ENCODE data around the gene VASP.

The VASP gene

GRCh38 chr19:45547965-45548609 lies 40.8 kb downstream of the VASP start:
- DNase-seq (ENCODE audit: extremely low read depth in 1 of 2, low read depth in 1 of 2): no peak

- no peak for DNase-seq (ENCODE audit: extremely low read depth in 1 of 2, low read depth in 1 of 2)
These were observed 46.2 kb downstream of the VASP start for GRCh38 chr19:45553464-45553863.

- DNase-seq (ENCODE audit: extremely low read depth in 1 of 2, low read depth in 1 of 2): no peak
These were observed 47.2 kb downstream of the VASP start for GRCh38 chr19:45554481-45554880.

GRCh38 chr19:45556835-45557234 lies 49.6 kb downstream of the VASP start:
- DNase-seq (ENCODE audit: extremely low read depth in 1 of 2, low read depth in 1 of 2): no peak

- peak in 1 of 2 donors; percentile 48 for DNase-seq (ENCODE audit: extremely low read depth in 1 of 2, low read depth in 1 of 2)
These were observed 51.2 kb downstream of the VASP start for GRCh38 chr19:45558399-45558878.

GRCh38 chr19:45560038-45560437 lies 52.8 kb downstream of the VASP start:
- DNase-seq (ENCODE audit: extremely low read depth in 1 of 2, low read depth in 1 of 2): no peak

GRCh38 chr19:45560686-45561085 lies 53.4 kb downstream of the VASP start:
- DNase-seq (ENCODE audit: extremely low read depth in 1 of 2, low read depth in 1 of 2): no peak

- DNase-seq (ENCODE audit: extremely low read depth in 1 of 2, low read depth in 1 of 2): no peak
These were observed 57.0 kb downstream of the VASP start for GRCh38 chr19:45564131-45564780.

- DNase-seq (ENCODE audit: extremely low read depth in 1 of 2, low read depth in 1 of 2): no peak
These were observed 60.3 kb downstream of the VASP start for GRCh38 chr19:45567609-45568008.

- DNase-seq (ENCODE audit: extremely low read depth in 1 of 2, low read depth in 1 of 2): no peak
These were observed 61.5 kb downstream of the VASP start for GRCh38 chr19:45568732-45569131.

GRCh38 chr19:45569619-45570421 lies 62.5 kb downstream of the VASP start:
- DNase-seq (ENCODE audit: extremely low read depth in 1 of 2, low read depth in 1 of 2): peak; percentile 27 to 41

- no peak for DNase-seq (ENCODE audit: extremely low read depth in 1 of 2, low read depth in 1 of 2)
These were observed 64.4 kb downstream of the VASP start for GRCh38 chr19:45571457-45572220.

GRCh38 chr19:45574526-45574925 lies 67.2 kb downstream of the VASP start:
- DNase-seq (ENCODE audit: extremely low read depth in 1 of 2, low read depth in 1 of 2): no peak

GRCh38 chr19:45575216-45575615 lies 67.9 kb downstream of the VASP start:
- no peak for DNase-seq (ENCODE audit: extremely low read depth in 1 of 2, low read depth in 1 of 2)

Measured in stimulated activated CD8-positive, alpha-beta memory T cell treated with anti-CD3 and anti-CD28 coated beads, Interleukin-7, amount 100 ng/mL, for 48 hours (primary cell).